IPS-11a (cell line): ENCODE data around the gene KRT80.

ENCODE experiments used
- H3K4me3 ChIP-seq: one replicate; pipeline ENCODE4 v1.5.1; 2013; ENCODE audit warnings: low read depth, low read length, control low read depth

KRT80 gene

DNA sequence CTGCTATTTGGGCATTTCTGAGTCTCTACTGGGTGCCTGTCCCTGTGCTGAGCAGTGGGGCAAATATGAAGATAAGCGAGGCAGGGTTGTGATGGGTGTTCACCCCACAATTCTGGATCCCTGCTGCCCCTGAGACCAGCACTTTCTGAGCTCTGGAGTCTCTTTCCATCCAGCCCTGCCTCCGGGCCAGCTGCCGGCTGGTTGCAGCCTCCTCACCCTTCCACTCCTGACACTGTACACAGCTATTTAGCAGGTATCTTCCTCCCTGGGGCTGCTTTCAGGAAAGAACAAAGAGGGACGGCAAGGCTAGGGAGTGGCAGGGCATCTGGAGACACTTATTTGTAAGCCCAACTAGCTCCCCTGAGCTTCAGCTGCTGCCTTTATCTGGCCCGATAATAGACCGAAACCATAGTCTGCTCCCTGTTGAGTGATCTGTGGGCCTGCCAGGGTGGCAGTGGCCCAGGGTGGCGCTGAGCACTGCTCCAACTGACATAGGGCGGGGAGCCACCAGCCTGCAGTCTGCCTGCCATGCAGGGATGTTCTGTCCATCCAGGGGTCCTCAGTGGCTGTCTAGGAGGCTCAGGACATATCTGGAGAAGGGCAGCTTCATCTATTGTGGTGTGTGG is 7.6 kb upstream of the KRT80 start:
- H3K4me3 ChIP-seq = no peak overlapping the region

GRCh38 chr12:52198454-52199215 is 6.8 kb upstream of the KRT80 start:
- H3K4me3 ChIP-seq = no peak overlapping the region

DNA sequence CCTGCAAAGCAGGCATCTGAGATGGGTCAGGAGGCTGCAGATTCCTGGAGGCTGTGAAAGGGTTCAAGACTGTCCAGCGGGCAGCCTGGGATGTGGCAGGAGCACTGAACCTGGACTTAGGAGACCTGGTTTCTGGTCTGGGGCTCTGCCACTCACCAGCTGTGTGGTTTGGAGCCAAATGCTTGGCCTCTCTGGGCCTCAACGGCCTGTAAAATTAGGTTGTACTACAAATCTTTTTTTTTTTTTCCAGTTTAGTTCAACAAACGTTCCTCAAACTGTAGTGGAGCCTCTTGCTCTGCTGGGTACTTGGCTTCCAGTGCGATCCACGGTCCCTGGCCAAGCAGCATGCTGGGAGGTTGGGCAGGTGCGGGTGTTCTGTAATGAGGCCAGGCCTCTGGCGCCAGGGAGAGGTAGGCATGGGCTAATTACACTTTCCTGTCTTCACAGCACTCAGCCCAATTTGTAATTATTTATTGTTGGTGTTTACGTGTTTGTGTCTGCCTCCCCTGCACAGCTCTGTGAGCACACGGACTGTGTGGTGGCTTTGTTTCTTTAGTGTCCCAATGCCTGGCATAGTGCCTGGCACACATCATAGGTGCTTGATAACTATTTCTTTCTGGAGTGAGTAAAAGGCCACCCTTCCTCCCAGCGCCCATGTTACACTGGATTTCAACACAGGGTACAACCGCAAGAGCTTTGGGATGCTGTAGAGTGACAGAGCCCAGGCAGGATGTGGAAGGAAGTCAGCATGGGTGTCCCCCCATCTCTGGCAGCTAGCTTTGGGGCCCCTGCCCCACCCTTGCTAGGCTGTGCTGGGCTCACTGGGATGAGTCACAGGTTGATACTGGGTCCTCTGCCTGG is 5.8 kb upstream of the KRT80 start:
- no peak overlapping the region for H3K4me3 ChIP-seq

- no peak overlapping the region for H3K4me3 ChIP-seq
These were observed 3.4 kb upstream of the KRT80 start for GRCh38 chr12:52195065-52195730.

- H3K4me3 ChIP-seq = no peak overlapping the region
These were observed 2.2 kb upstream of the KRT80 start for GRCh38 chr12:52193991-52194390.

- H3K4me3 ChIP-seq = no peak overlapping the region
These were observed 1.7 kb upstream of the KRT80 start for GRCh38 chr12:52193532-52193931.

GRCh38 chr12:52190860-52191729 is 719 bp downstream of the KRT80 start:
- no peak overlapping the region for H3K4me3 ChIP-seq

GRCh38 chr12:52189376-52190174 is 2.2 kb downstream of the KRT80 start:
- no peak overlapping the region for H3K4me3 ChIP-seq

DNA sequence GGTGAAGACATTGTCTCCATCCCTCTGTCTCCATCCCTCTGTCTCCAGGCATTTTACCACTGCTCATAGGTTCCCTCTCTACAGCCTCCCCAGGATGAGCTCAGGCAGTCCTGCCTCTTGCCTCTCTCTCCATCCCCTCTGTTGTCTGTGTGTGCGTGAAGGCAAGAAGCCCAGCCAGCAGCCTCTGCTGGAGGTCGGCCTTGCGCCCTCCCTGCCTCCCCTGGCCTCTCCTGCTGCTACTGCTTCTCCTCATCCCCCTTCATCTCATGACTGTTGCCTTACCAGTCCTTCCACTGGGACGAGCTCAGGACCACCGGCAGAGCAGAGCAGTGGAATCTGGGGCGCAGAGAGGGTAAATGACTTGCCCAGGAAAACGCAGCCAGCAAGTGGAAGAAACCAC is 3.2 kb downstream of the KRT80 start:
- H3K4me3 ChIP-seq = no peak overlapping the region

DNA sequence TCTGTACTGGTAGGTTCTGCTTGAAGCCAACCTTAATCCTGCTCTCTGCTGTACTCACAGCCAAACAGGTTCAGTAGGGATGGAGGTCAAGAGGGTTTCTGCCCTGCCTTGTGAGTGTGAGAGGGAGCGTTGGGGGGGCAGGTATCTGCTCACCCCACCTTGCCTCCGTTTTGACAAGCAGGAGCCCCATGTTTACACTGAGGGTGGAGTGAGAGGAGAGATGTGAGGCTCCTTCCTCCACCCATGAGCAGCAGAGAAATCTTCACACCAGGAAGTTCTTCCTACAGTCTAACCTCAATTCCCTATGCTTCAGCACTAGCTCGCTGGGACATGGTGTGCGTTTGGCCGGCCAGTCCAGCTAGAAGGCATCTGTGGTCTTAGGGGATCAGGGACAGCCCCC is 4.2 kb downstream of the KRT80 start:
- H3K4me3 ChIP-seq = no peak overlapping the region

DNA sequence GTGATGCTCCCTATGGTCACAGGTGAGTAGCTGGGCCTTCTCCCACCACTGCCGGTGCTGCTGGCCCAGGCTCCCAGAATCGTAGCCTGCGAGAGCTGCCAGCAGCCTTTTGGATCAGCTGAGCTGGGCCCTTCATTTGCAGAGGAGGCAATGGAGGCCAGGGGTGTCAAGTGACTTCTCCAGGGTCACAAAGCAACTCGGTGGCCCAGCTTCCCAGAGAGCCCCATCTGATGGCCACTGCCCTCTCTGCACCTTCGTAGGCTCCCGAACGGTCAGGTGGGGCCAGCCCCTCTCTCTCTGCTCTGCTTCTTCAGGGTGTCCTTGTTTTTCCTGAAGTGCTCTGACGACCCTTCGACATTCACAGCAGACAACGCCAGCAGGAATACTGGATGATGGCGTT is 4.6 kb downstream of the KRT80 start:
- H3K4me3 ChIP-seq = no peak overlapping the region

- no peak overlapping the region for H3K4me3 ChIP-seq
These were observed 5.5 kb downstream of the KRT80 start for GRCh38 chr12:52186118-52186840.

DNA sequence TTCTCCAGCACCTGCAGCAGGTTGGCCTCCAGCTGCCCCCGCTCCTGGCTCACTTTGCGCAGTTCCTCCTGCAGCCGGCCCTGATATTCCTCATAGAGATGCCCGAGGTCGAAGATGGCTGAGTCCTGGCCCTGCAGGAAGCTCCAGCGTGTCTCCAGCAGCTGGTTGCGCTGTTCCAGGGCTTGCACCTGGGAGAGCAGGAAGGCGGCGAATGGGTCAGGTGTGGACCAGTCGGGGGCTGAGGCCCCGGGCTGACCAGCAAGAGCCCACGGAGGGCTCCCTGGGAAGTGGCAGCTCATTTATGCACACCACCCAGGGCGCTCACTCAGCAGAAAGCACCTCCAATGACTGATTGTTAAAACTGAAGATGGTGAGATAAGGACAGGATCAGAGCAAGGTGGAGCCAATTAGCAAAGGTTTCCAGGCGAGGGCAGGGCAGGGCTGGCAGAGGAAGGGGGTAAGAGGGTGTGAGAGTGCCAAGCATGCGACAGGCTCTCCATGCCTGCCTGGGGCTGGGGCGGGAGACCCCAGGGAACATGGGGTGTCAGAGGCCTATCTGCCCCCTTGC is 6.3 kb downstream of the KRT80 start:
- no peak overlapping the region for H3K4me3 ChIP-seq

- no peak overlapping the region for H3K4me3 ChIP-seq
These were observed 7.0 kb downstream of the KRT80 start for GRCh38 chr12:52184813-52185212.

- H3K4me3 ChIP-seq = no peak overlapping the region
These were observed 7.8 kb downstream of the KRT80 start for GRCh38 chr12:52183971-52184370.

DNA sequence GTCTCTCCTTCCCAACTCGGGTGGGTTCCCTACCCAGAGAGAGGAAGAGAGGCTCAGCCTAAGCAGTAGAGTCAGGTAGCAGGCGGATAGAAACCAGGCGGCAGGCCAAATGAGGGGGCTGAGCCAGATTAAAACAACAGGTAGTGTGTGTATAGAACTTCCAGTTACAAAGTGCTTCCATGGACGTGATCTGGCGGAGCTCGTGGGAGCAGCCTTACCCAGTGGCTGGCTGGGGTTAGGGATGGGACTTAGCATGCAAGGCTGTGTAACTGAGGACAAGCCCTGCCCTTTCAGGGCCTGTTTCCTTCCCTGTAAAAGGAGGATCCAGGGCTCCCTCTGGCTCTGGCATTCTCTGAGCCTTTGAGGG is 8.3 kb downstream of the KRT80 start:
- no peak overlapping the region for H3K4me3 ChIP-seq

- no peak overlapping the region for H3K4me3 ChIP-seq
These were observed 8.8 kb downstream of the KRT80 start for GRCh38 chr12:52182898-52183543.

DNA sequence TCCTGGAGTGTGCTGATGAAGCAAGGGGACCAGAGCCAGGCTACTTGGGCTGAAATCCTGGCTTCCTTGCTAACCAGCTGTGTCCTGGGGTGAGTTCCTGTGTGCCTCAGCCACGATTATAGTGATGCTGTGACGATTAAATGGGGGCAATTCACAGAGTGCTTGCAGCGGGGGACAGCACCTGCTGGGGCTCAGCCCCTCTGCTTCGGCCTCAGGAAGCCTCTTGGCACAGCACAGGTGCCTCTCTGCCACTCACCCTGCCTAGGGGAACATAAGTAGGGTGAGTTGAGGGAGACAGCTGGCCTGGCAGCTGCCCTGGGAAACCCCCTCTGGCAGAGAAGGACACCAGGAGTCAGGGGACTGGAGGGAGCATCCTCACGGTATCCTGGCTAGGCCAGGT is 9.4 kb downstream of the KRT80 start:
- no peak overlapping the region for H3K4me3 ChIP-seq
